IMR-90 (cell line): ENCODE results near the gene RIMBP2. TPM values are rescaled to one million over a fixed set of nuclear protein-coding genes. Genes with fewer than 3 reads are reported as not detected.

Experiments
- ATAC-seq: fragments of 200-7000 bp; cut with Tn5 transposase; 2 replicates; pipeline ENCODE4 v1.9.1; 2020; ENCODE audit warnings: low read depth, mild to moderate bottlenecking, moderate library complexity
- BruUV-seq: library from RNA; stranded (reverse); fragments of 400-500 nt; replicated peaks from 2 replicates; lab custom pipeline; 2021; lab: Mats Ljungman, UMichigan
- CTCF ChIA-PET: fragments of 300-600 bp; formaldehyde crosslinking; extraction: SDS; loops from one replicate; lab custom pipeline; 2021; ENCODE audit warnings: antibody characterized with exemption; lab: Yijun Ruan, JAX
- POLR2A ChIA-PET: fragments of 300-600 bp; sonication (Branson Sonifier 250); formaldehyde crosslinking; loops from one replicate; lab custom pipeline; 2022; ENCODE audit warnings: antibody characterized with exemption; ENCODE audit not compliant: unreplicated experiment; lab: Charles Lee
- DNase-seq: peaks from one replicate; pipeline ENCODE4 v3.0.0; 2013
- H2AFZ ChIP-seq: replicated peaks from 2 replicates; pipeline ENCODE3; 2013; ENCODE audit warnings: low read length, mild to moderate bottlenecking; ENCODE audit not compliant: poor library complexity
- H2AK5ac ChIP-seq: 2 replicates; pipeline ENCODE4 v1.6.1; 2013; ENCODE audit warnings: low read depth, low read length, inconsistent platforms
- H2AK9ac ChIP-seq: replicated peaks from 2 replicates; pipeline ENCODE3; 2013; ENCODE audit warnings: mild to moderate bottlenecking, low read depth, low read length, moderate library complexity; ENCODE audit not compliant: poor library complexity
- H2BK120ac ChIP-seq: 2 replicates; pipeline ENCODE4 v1.6.1; 2013; ENCODE audit warnings: low read depth, low read length, inconsistent platforms
- H2BK15ac ChIP-seq: 3 replicates; pipeline ENCODE4 v1.6.1; 2013; ENCODE audit warnings: low read depth, low read length, inconsistent platforms
- H2BK20ac ChIP-seq: 2 replicates; pipeline ENCODE4 v1.6.1; 2013; ENCODE audit warnings: low read depth, mild to moderate bottlenecking, inconsistent platforms, low read length, moderate library complexity
- H2BK5ac ChIP-seq: 2 replicates; pipeline ENCODE4 v1.6.1; 2013; ENCODE audit warnings: mild to moderate bottlenecking, low read depth, low read length, inconsistent platforms; ENCODE audit not compliant: poor library complexity, severe bottlenecking
- H3K14ac ChIP-seq: replicated peaks from 2 replicates; pipeline ENCODE4 v1.6.1; 2013; ENCODE audit warnings: low read depth, low read length, inconsistent platforms
- H3K18ac ChIP-seq: 2 replicates; pipeline ENCODE4 v1.6.1; 2013; ENCODE audit warnings: low read depth, low read length, control low read depth
- H3K23ac ChIP-seq: 2 replicates; pipeline ENCODE4 v1.6.1; 2013; ENCODE audit warnings: low read depth, low read length, inconsistent platforms
- H3K27ac ChIP-seq: 2 replicates; pipeline ENCODE4 v1.5.1; 2013; ENCODE audit warnings: mild to moderate bottlenecking, control low read depth, low read length; ENCODE audit not compliant: insufficient read depth
- H3K27me3 ChIP-seq: 2 replicates; pipeline ENCODE4 v1.6.1; 2013; ENCODE audit warnings: low read length; ENCODE audit not compliant: control insufficient read depth, insufficient read depth
- H3K36me3 ChIP-seq: 2 replicates; pipeline ENCODE4 v1.6.1; 2013; ENCODE audit warnings: low read length, mixed read lengths; ENCODE audit not compliant: control insufficient read depth, insufficient read depth
- H3K4ac ChIP-seq: 2 replicates; pipeline ENCODE4 v1.6.1; 2013; ENCODE audit warnings: low read depth, low read length, inconsistent platforms
- H3K4me1 ChIP-seq: 2 replicates; pipeline ENCODE4 v1.6.1; 2013; ENCODE audit warnings: low read length, mixed read lengths; ENCODE audit not compliant: control insufficient read depth, insufficient read depth
- H3K4me2 ChIP-seq: 2 replicates; pipeline ENCODE4 v1.6.1; 2013; ENCODE audit warnings: low read depth, mild to moderate bottlenecking, control low read depth, low read length, moderate library complexity
- H3K4me3 ChIP-seq: 2 replicates; pipeline ENCODE4 v1.5.1; 2013; ENCODE audit warnings: low read depth, mild to moderate bottlenecking, control low read depth, low read length, moderate library complexity; ENCODE audit not compliant: insufficient read depth
- H3K56ac ChIP-seq: 2 replicates; pipeline ENCODE4 v1.6.1; 2013; ENCODE audit warnings: low read length, inconsistent platforms; ENCODE audit not compliant: insufficient read depth; ENCODE audit errors: extremely low read depth
- H3K79me1 ChIP-seq, 2 experiments: 2 replicates each; pipeline ENCODE4 v1.6.1; 2013; ENCODE audit warnings: low read length in 2 of 2, inconsistent platforms in 1 of 2, low read depth in 1 of 2
- H3K9ac ChIP-seq: 2 replicates; pipeline ENCODE4 v1.6.1; 2013; ENCODE audit warnings: low read depth, low read length, control low read depth
- H3K9me1 ChIP-seq: 2 replicates; pipeline ENCODE4 v1.6.1; 2013; ENCODE audit warnings: low read length, inconsistent platforms; ENCODE audit not compliant: insufficient read depth
- H3K9me3 ChIP-seq: 2 replicates; pipeline ENCODE4 v1.6.1; 2013; ENCODE audit warnings: low read length; ENCODE audit not compliant: control insufficient read depth, insufficient read depth
- H4K20me1 ChIP-seq: 2 replicates; pipeline ENCODE4 v1.6.1; 2013; ENCODE audit warnings: low read length, inconsistent platforms; ENCODE audit not compliant: insufficient read depth
- H4K5ac ChIP-seq: 2 replicates; pipeline ENCODE4 v1.6.1; 2013; ENCODE audit warnings: mild to moderate bottlenecking, low read depth, low read length, control low read depth
- H4K8ac ChIP-seq, 2 experiments: 2 replicates each; pipeline ENCODE4 v1.6.1; 2013; ENCODE audit warnings: low read depth in 2 of 2, low read length in 2 of 2, control low read depth in 1 of 2, inconsistent platforms in 1 of 2
- H4K91ac ChIP-seq: 2 replicates; pipeline ENCODE4 v1.6.1; 2013; ENCODE audit warnings: low read depth, low read length, inconsistent platforms; ENCODE audit not compliant: insufficient read depth
- CEBPB ChIP-seq: IDR thresholded peaks from 2 replicates; pipeline ENCODE4 v1.6.1; 2012; ENCODE audit warnings: low read depth, low read length, improper control_type of control experiment
- CTCF ChIP-seq: conservative IDR thresholded peaks from 2 replicates; pipeline ENCODE4 v1.5.1; 2012; ENCODE audit warnings: mild to moderate bottlenecking, low read depth, low read length, improper control_type of control experiment
- ELK1 ChIP-seq: fragments of 150-350 bp; IDR thresholded peaks from 2 replicates; pipeline ENCODE4 v1.6.1; 2016; ENCODE audit warnings: low read depth, mild to moderate bottlenecking, low read length, moderate library complexity, borderline replicate concordance
- FOS ChIP-seq: fragments of 150-350 bp; IDR thresholded peaks from 2 replicates; pipeline ENCODE4 v1.6.1; 2016; ENCODE audit warnings: low read depth, low read length
- WGBS, 2 experiments: methylation state at CpG; one replicate each; pipeline versions ENCODE4 v1.1.5 to v1.1.7; 2013; ENCODE audit warnings: missing lambda C conversion rate in 2 of 2; ENCODE audit not compliant: insufficient read length in 1 of 2; ENCODE audit errors: extremely low coverage in 2 of 2; 5-methylcytosine and 5-hydroxymethylcytosine counted together
- dilution Hi-C: fragments of 300-500 bp; cut with HindIII; formaldehyde crosslinking; loops from one replicate; pipeline ENCODE4 v1.14.3; 2018; ENCODE audit warnings: low sequenced_read_pairs; ENCODE audit not compliant: unreplicated experiment
- in situ Hi-C: fragments of 300-500 bp; cut with MboI; formaldehyde crosslinking; loops from 3 replicates; pipeline ENCODE4 v1.14.3; 2019; ENCODE audit warnings: low sequenced_read_pairs, inconsistent platforms, mixed read lengths
- intact Hi-C: fragments of 100-400 bp; cut with micrococcal nuclease; formaldehyde crosslinking; loops from 2 replicates; pipeline ENCODE4 v1.10.0; 2022
- polyA plus RNA-seq, 3 experiments: library from polyadenylated mRNA; depleted of rRNA; stranded (reverse); fragments of >200 nt; gene quantifications; 2 replicates each; pipeline ENCODE4 v1.2.3, GENCODE V29; 2012; ENCODE audit warnings: low replicate concordance in 1 of 3
- total RNA-seq: library from RNA; depleted of rRNA; stranded (reverse); fragments of >200 nt; gene quantifications from 2 replicates; pipeline ENCODE4 v1.2.3, GENCODE V29; 2012

RIMBP2 gene
- total and polyA plus RNA-seq, 2 of the 4 experiments (the other 2 are of a cell fraction), result not detected

DNA sequence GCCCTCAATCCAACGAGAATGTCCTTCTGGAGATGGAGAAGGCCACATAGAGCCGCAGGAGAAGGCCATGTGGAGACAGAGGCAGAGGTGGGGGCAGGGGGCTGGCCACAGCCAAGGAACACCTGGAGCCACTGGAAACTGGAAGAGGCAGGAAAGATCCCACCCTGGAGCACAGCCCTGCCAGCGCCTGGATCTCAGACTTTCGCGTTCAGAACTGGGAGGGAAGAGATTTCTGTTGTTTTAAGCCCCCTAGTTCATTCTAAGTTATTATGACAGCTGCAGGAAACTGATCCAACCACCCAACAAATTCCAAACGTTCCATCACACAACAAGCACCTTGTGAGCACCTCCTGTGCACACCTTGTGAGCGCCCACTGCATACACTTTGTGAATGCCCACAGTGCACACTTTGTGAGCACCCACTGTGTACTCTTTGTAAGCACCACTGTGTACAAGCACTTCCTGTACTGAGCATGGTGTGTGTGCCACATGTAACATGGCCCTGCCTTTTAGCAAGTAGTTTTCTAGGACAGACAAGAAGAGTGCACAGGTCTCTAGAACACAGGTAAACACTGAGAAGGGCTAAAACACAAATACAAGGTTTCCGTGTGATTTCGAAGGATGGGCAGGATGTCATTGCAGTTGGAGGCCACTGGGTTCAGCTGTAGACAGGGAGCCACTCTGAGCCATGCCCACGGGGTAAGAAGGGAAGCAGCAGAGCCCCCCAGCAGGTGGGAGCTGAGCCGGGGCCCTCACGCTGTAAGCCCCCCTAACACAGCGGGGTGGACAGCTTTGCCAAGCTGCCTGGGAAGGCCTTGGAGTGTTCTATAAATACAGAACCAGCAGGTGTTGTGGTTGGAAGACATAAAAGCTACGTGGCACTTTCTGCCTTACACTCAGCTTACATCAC lies 15.4 kb downstream of the RIMBP2 start:
- Histone ChIP-seq H4K8ac (no peak overlapping the region), H3K9ac (no peak overlapping the region), H3K14ac (no peak overlapping the region), H4K20me1 (no peaks in the 10 kb centered on the region), H2AK5ac (no peak overlapping the region), H2BK20ac (no peak overlapping the region), H2BK15ac (no peak overlapping the region), H4K5ac (no peak overlapping the region), H3K9me1 (no peaks in the 10 kb centered on the region), H3K79me1 (no peaks in the 10 kb centered on the region), H3K27ac (no peak overlapping the region), H2AFZ (no peak overlapping the region), H3K9me3 (peaks cover 36% of the 10 kb centered on the region), H3K4ac (no peak overlapping the region), H3K36me3 (no peaks in the 10 kb centered on the region), H3K56ac (no peak overlapping the region), H2AK9ac (no peak overlapping the region), H4K91ac (no peak overlapping the region), H2BK120ac (no peak overlapping the region), H3K27me3 (no peaks in the 10 kb centered on the region), H3K18ac (no peak overlapping the region), H3K4me3 (no peak overlapping the region), H3K4me1 (no peaks in the 10 kb centered on the region), H3K4me2 (no peak overlapping the region), H3K23ac (no peak overlapping the region), H2BK5ac (no peak overlapping the region)
- TF ChIP-seq FOS, result no peak
- no peak for TF ChIP-seq CTCF
- TF ChIP-seq ELK1, result no peak
- TF ChIP-seq CEBPB, result no peak
- dilution Hi-C loops, result no loop called here
- in situ Hi-C loops, result no loop called here
- intact Hi-C loops, result no loop called here
- no peak for ATAC-seq
- no TSS peak for BruUV-seq
- no peak for DNase-seq
- WGBS, 2 experiments, result no CpG with 5 or more reads among the region's 14 CpGs
- ChIA-PET CTCF (no interaction called here), POLR2A (no interaction called here)
